Endothelial cell (in vitro differentiated cells): ENCODE results near the gene GTF2H1. TPM values are rescaled to one million over a fixed set of nuclear protein-coding genes. Genes with fewer than 3 reads are reported as not detected.
"Not testable (repeated sequence)": the region's sequence is repeated elsewhere in the genome, so short reads cannot be mapped to it uniquely, and the experiment has no call there.

Experiments used
- DNase-seq: peaks from one replicate; pipeline ENCODE4 v3.0.0; 2021; ENCODE audit warnings: low spot score
- H3K27ac Mint-ChIP-seq: one replicate; pipeline ENCODE4 v1.8.0; 2021; ENCODE audit warnings: mixed read lengths, inconsistent platforms; ENCODE audit not compliant: unreplicated experiment
- H3K27me3 Mint-ChIP-seq: one replicate; pipeline ENCODE4 v1.8.0; 2021; ENCODE audit warnings: mild to moderate bottlenecking, moderate library complexity, mixed read lengths, inconsistent platforms; ENCODE audit not compliant: unreplicated experiment
- H3K36me3 Mint-ChIP-seq: one replicate; pipeline ENCODE4 v1.8.0; 2021; ENCODE audit warnings: mild to moderate bottlenecking, low read depth, mixed read lengths, inconsistent platforms; ENCODE audit not compliant: unreplicated experiment
- H3K4me1 Mint-ChIP-seq: one replicate; pipeline ENCODE4 v1.8.0; 2021; ENCODE audit warnings: mild to moderate bottlenecking, mixed read lengths, inconsistent platforms; ENCODE audit not compliant: unreplicated experiment
- H3K4me3 Mint-ChIP-seq: one replicate; pipeline ENCODE4 v1.8.0; 2021; ENCODE audit warnings: mild to moderate bottlenecking, mixed read lengths, inconsistent platforms; ENCODE audit not compliant: unreplicated experiment
- H3K9me3 Mint-ChIP-seq: one replicate; pipeline ENCODE4 v1.8.0; 2021; ENCODE audit warnings: mixed read lengths, inconsistent platforms; ENCODE audit not compliant: unreplicated experiment
- CTCF ChIP-seq: fragments of 200-600 bp; sonication (generic); IDR thresholded peaks from one replicate; pipeline ENCODE4 v1.5.0; 2021; ENCODE audit warnings: antibody characterized with exemption; ENCODE audit not compliant: unreplicated experiment
- total RNA-seq: library from RNA; stranded (reverse); fragmentation: NEBNext Ultra II Directional; extraction: Animal tissue kit (Norgen Biotek cat#: 25700); gene quantifications from one replicate; pipeline ENCODE4 v1.2.1, GENCODE V29; 2021; ENCODE audit not compliant: unreplicated experiment

The GTF2H1 gene
- total RNA-seq, 1 donor from 2014 or later: 35.9 TPM

- Mint-ChIP-seq H3K4me1 (peaks cover 6% of the 10 kb centered on the region), H3K36me3 (peaks cover 11% of the 10 kb centered on the region), H3K4me3 (peak overlapping the region; percentile 91), H3K27ac (peak overlapping the region; percentile 85), H3K27me3 (peaks cover 7% of the 10 kb centered on the region), H3K9me3 (no peaks in the 10 kb centered on the region)
- no peak for TF ChIP-seq CTCF
- DNase-seq: peak; percentile 95
Observed at GRCh38 chr11:18395735-18396504, 73.6 kb downstream of the GTF2H1 start.

GRCh38 chr11:18397921-18398320 lies 75.6 kb downstream of the GTF2H1 start:
- H3K4me1 Mint-ChIP-seq: peaks cover 6% of the 10 kb centered on the region
- no peak for DNase-seq
- no peak overlapping the region for H3K27ac Mint-ChIP-seq
- no peak overlapping the region for H3K4me3 Mint-ChIP-seq
- peaks cover 11% of the 10 kb centered on the region for H3K36me3 Mint-ChIP-seq
- TF ChIP-seq CTCF: no peak
- no peaks in the 10 kb centered on the region for H3K9me3 Mint-ChIP-seq
- H3K27me3 Mint-ChIP-seq: peaks cover 7% of the 10 kb centered on the region

- peaks cover 11% of the 10 kb centered on the region for H3K36me3 Mint-ChIP-seq
- not testable (repeated sequence) for H3K9me3 Mint-ChIP-seq, H3K27ac Mint-ChIP-seq, H3K27me3 Mint-ChIP-seq, H3K4me1 Mint-ChIP-seq, DNase-seq, H3K4me3 Mint-ChIP-seq
Observed at GRCh38 chr11:18401077-18401476, 78.7 kb downstream of the GTF2H1 start.

GRCh38 chr11:18404062-18404461 lies 81.7 kb downstream of the GTF2H1 start:
- Mint-ChIP-seq H3K4me1 (no peaks in the 10 kb centered on the region), H3K9me3 (no peaks in the 10 kb centered on the region), H3K27ac (no peak overlapping the region), H3K27me3 (no peaks in the 10 kb centered on the region), H3K36me3 (peaks cover 10% of the 10 kb centered on the region), H3K4me3 (no peak overlapping the region)
- TF ChIP-seq CTCF: no peak
- DNase-seq: no peak

GRCh38 chr11:18407400-18407799 lies 85.0 kb downstream of the GTF2H1 start:
- H3K4me3 Mint-ChIP-seq, H3K27me3 Mint-ChIP-seq, H3K27ac Mint-ChIP-seq, H3K9me3 Mint-ChIP-seq, H3K4me1 Mint-ChIP-seq, H3K36me3 Mint-ChIP-seq, DNase-seq: not testable (repeated sequence)

GRCh38 chr11:18408558-18409291 lies 86.4 kb downstream of the GTF2H1 start:
- no peak overlapping the region for H3K27ac Mint-ChIP-seq
- peaks cover 2% of the 10 kb centered on the region for H3K27me3 Mint-ChIP-seq
- DNase-seq: no peak

More at GRCh38 chr11:18408558-18409291, 86.4 kb downstream of the GTF2H1 start:
- no peak for TF ChIP-seq CTCF
- no peaks in the 10 kb centered on the region for H3K4me1 Mint-ChIP-seq
- no peak overlapping the region for H3K4me3 Mint-ChIP-seq
- peaks cover 6% of the 10 kb centered on the region for H3K36me3 Mint-ChIP-seq
- H3K9me3 Mint-ChIP-seq: no peaks in the 10 kb centered on the region
